GM23338 (cell line): ENCODE measurements around the gene DPY19L2. TPM values are rescaled to one million over a fixed set of nuclear protein-coding genes. Genes with fewer than 3 reads are reported as not detected.
"Not testable (repeated sequence)": the region's sequence is repeated elsewhere in the genome, so short reads cannot be mapped to it uniquely, and the experiment has no call there.

ENCODE experiments used
- ATAC-seq: fragments of 200-7000 bp; cut with Tn5 transposase; 3 replicates; pipeline ENCODE4 v1.9.1; 2020
- DNase-seq: peaks from one replicate; pipeline ENCODE4 v3.0.0-alpha.2; 2015; ENCODE audit warnings: low spot score
- H2AFZ ChIP-seq: fragments of 200-600 bp; sonication (generic); 2 replicates; pipeline ENCODE4 v1.8.0; 2016; ENCODE audit warnings: antibody characterized with exemption, mild to moderate bottlenecking, moderate library complexity
- H3F3A ChIP-seq: fragments of 200-600 bp; sonication (generic); replicated peaks from 2 replicates; pipeline ENCODE4 v1.8.0; 2017; ENCODE audit warnings: antibody characterized with exemption, mixed run types, low read depth
- H3K27ac ChIP-seq: fragments of 200-600 bp; sonication (generic); 2 replicates; pipeline ENCODE4 v1.6.1; 2016; ENCODE audit warnings: low read depth
- H3K27me3 ChIP-seq: fragments of 200-600 bp; sonication (generic); 2 replicates; pipeline ENCODE4 v1.8.0; 2016; ENCODE audit warnings: mild to moderate bottlenecking, mixed run types, moderate library complexity; ENCODE audit not compliant: insufficient read depth
- H3K36me3 ChIP-seq: fragments of 200-600 bp; sonication (generic); 2 replicates; pipeline ENCODE4 v1.8.0; 2016; ENCODE audit warnings: mild to moderate bottlenecking; ENCODE audit not compliant: insufficient read depth
- H3K4me1 ChIP-seq: fragments of 200-600 bp; sonication (generic); 2 replicates; pipeline ENCODE4 v1.8.0; 2016; ENCODE audit warnings: mild to moderate bottlenecking, moderate library complexity; ENCODE audit not compliant: insufficient read depth
- H3K4me2 ChIP-seq: fragments of 200-600 bp; sonication (generic); 2 replicates; pipeline ENCODE4 v1.7.1; 2017; ENCODE audit warnings: mixed run types
- H3K4me3 ChIP-seq: fragments of 200-600 bp; sonication (generic); 2 replicates; pipeline ENCODE4 v1.6.1; 2016; ENCODE audit warnings: mixed run types
- H3K79me2 ChIP-seq: fragments of 200-600 bp; sonication (generic); replicated peaks from 2 replicates; pipeline ENCODE4 v1.8.0; 2017; ENCODE audit warnings: mild to moderate bottlenecking; ENCODE audit not compliant: insufficient read depth
- H3K9me2 ChIP-seq: fragments of 200-600 bp; sonication (generic); 2 replicates; pipeline ENCODE4 v1.8.0; 2017; ENCODE audit not compliant: insufficient read depth
- H4K20me1 ChIP-seq: fragments of 200-600 bp; sonication (generic); replicated peaks from 2 replicates; pipeline ENCODE4 v1.8.0; 2017; ENCODE audit warnings: mild to moderate bottlenecking; ENCODE audit not compliant: insufficient read depth
- H3K27ac Mint-ChIP-seq: 2 replicates; pipeline ENCODE4 v1.8.0; 2020; ENCODE audit warnings: inconsistent platforms, mild to moderate bottlenecking, moderate library complexity, mixed read lengths
- H3K27me3 Mint-ChIP-seq: 3 replicates; pipeline ENCODE4 v1.8.0; 2022; ENCODE audit warnings: low read depth, mild to moderate bottlenecking, moderate library complexity, mixed read lengths, inconsistent platforms; ENCODE audit not compliant: insufficient read depth, poor library complexity
- H3K36me3 Mint-ChIP-seq: 3 replicates; pipeline ENCODE4 v1.8.0; 2021; ENCODE audit warnings: low read depth, mild to moderate bottlenecking, inconsistent platforms, moderate library complexity, mixed read lengths
- H3K4me1 Mint-ChIP-seq: 3 replicates; pipeline ENCODE4 v1.8.0; 2020; ENCODE audit warnings: mild to moderate bottlenecking, inconsistent platforms, mixed read lengths
- H3K4me3 Mint-ChIP-seq: 3 replicates; pipeline ENCODE4 v1.8.0; 2021; ENCODE audit warnings: moderate library complexity, mild to moderate bottlenecking, inconsistent platforms, mixed read lengths
- H3K9me3 Mint-ChIP-seq: 3 replicates; pipeline ENCODE4 v1.8.0; 2020; ENCODE audit warnings: moderate library complexity, mild to moderate bottlenecking, inconsistent platforms, mixed read lengths
- polyA plus RNA-seq: library from polyadenylated mRNA; unstranded; fragments of >200 nt; fragmentation: Nextera tagmentation; extraction: Ambion mirVana; gene quantifications from 2 replicates; pipeline ENCODE4 v1.2.1, GENCODE V29; 2016
- total RNA-seq: library from RNA; depleted of rRNA; stranded (reverse); fragments of >200 nt; shearing (Covaris generic); gene quantifications from 2 replicates; pipeline ENCODE4 v1.2.3, GENCODE V29; 2014

The DPY19L2 gene
- total and polyA plus RNA-seq, 2 experiments from 2014 or later = 4.3 to 8.0 TPM

DNA sequence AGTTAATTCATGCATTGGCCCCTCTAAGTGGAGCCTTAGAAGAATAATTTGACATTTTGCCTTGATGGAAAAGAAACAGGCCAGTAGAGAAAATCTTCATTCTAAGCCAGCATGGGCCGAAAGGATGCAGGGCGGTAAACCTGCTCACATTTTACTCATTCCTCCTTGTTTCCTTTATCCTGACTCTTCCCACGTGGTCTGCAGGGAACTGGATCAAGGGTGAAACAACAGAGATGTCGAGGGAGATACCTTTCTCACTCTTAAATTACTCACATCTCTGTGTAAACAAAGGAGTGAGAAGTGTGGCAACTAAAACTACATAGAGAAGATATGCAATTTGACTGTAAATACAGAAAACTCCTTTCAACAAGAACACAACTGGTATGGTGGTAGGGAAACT, 73.5 kb downstream of the DPY19L2 start:
- H2AFZ ChIP-seq = peak overlapping the region; percentile 6; the same call in 1 of the 2 replicates
- not testable (repeated sequence) for H3K4me1 ChIP-seq, H3K36me3 Mint-ChIP-seq, H3K9me3 Mint-ChIP-seq, H3K4me3 ChIP-seq, H3K36me3 ChIP-seq, H3K4me2 ChIP-seq, H3K27me3 Mint-ChIP-seq, H3K27ac ChIP-seq, H3K4me1 Mint-ChIP-seq, H3K27me3 ChIP-seq, H4K20me1 ChIP-seq, H3K27ac Mint-ChIP-seq, H3F3A ChIP-seq, H3K9me2 ChIP-seq, H3K79me2 ChIP-seq, H3K4me3 Mint-ChIP-seq
- DNase-seq = peak; percentile 13
- ATAC-seq = peak; percentile 44; the same call in 2 of the 3 replicates

- H3K4me3 ChIP-seq, H3K4me1 Mint-ChIP-seq, H3K4me3 Mint-ChIP-seq, ATAC-seq, H3K79me2 ChIP-seq, H3K27ac ChIP-seq, H3K36me3 ChIP-seq, H2AFZ ChIP-seq, DNase-seq, H3K9me3 Mint-ChIP-seq, H3K27ac Mint-ChIP-seq, H3K36me3 Mint-ChIP-seq, H4K20me1 ChIP-seq, H3K27me3 Mint-ChIP-seq, H3F3A ChIP-seq, H3K4me2 ChIP-seq, H3K27me3 ChIP-seq, H3K4me1 ChIP-seq, H3K9me2 ChIP-seq: not testable (repeated sequence)
These were observed 83.9 kb downstream of the DPY19L2 start for GRCh38 chr12:63584426-63584825.

DNA sequence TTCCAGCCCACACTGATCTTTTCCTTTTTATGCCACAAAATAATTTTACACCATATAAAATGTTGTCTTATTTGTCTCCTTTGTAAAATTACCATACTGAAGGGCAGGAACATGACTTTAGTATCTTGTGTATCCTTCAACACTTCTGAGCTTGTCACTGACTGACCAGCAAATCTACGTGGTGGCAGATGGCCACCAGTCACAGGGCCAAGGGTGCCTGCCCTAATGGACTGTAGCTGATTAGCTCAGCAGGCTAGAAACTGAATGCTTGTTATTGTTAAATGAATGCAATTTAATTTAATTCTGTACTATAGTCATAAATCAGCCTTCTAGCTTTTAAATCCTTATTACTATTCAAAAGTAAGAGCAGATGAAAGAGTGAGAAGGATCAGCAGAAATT, 85.0 kb downstream of the DPY19L2 start:
- H2AFZ ChIP-seq, H3K36me3 ChIP-seq, H3K4me3 Mint-ChIP-seq, ATAC-seq, H3K9me3 Mint-ChIP-seq, H3K4me1 ChIP-seq, H3K27ac ChIP-seq, H3K27me3 Mint-ChIP-seq, H3K9me2 ChIP-seq, H3K36me3 Mint-ChIP-seq, H3F3A ChIP-seq, H4K20me1 ChIP-seq, H3K4me2 ChIP-seq, H3K27ac Mint-ChIP-seq, H3K27me3 ChIP-seq, H3K4me1 Mint-ChIP-seq, H3K79me2 ChIP-seq, H3K4me3 ChIP-seq, DNase-seq: not testable (repeated sequence)

- ATAC-seq, H3K9me3 Mint-ChIP-seq, H3K27me3 ChIP-seq, H4K20me1 ChIP-seq, H3K4me1 Mint-ChIP-seq, H3K4me1 ChIP-seq, H2AFZ ChIP-seq, H3K27ac Mint-ChIP-seq, H3K27ac ChIP-seq, H3K27me3 Mint-ChIP-seq, H3K9me2 ChIP-seq, H3K36me3 ChIP-seq, H3K4me2 ChIP-seq, H3F3A ChIP-seq, DNase-seq, H3K4me3 Mint-ChIP-seq, H3K4me3 ChIP-seq, H3K36me3 Mint-ChIP-seq, H3K79me2 ChIP-seq: not testable (repeated sequence)
These were observed 90.7 kb downstream of the DPY19L2 start for GRCh38 chr12:63577631-63578030.

GRCh38 chr12:63572038-63572437, 96.3 kb downstream of the DPY19L2 start:
- H3F3A ChIP-seq, H3K27ac Mint-ChIP-seq, H3K4me3 Mint-ChIP-seq, H3K79me2 ChIP-seq, H3K27ac ChIP-seq, H2AFZ ChIP-seq, H3K4me2 ChIP-seq, DNase-seq, H3K9me3 Mint-ChIP-seq, H3K27me3 ChIP-seq, H3K36me3 Mint-ChIP-seq, ATAC-seq, H4K20me1 ChIP-seq, H3K4me1 Mint-ChIP-seq, H3K27me3 Mint-ChIP-seq, H3K36me3 ChIP-seq, H3K4me1 ChIP-seq, H3K4me3 ChIP-seq, H3K9me2 ChIP-seq: not testable (repeated sequence)

- H3K36me3 ChIP-seq, H3K27ac Mint-ChIP-seq, H3K4me3 Mint-ChIP-seq, H3K4me1 Mint-ChIP-seq, H3K27me3 ChIP-seq, H2AFZ ChIP-seq, DNase-seq, H3K36me3 Mint-ChIP-seq, H3K4me3 ChIP-seq, H4K20me1 ChIP-seq, H3K4me2 ChIP-seq, H3F3A ChIP-seq, ATAC-seq, H3K4me1 ChIP-seq, H3K27ac ChIP-seq, H3K79me2 ChIP-seq, H3K27me3 Mint-ChIP-seq, H3K9me3 Mint-ChIP-seq, H3K9me2 ChIP-seq: not testable (repeated sequence)
These were observed 109.8 kb downstream of the DPY19L2 start for GRCh38 chr12:63558445-63558844.

DNA sequence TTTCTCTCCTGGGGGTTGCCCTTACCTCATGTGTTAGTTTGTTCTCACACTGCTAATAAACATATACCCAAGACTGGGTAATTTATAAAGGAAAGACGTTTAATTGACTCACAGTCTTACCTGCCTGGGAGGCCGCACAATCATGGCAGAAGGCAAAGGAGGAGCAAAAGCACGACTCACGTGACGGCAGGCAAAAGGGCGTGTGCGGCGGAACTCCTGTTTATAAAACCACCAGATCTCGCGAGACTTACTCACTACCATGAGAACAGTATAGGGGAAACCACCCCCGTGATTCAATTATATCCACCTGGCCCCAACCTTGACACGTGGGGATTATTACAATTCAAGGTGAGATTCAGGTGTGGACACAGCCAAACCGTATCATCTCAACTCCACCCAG, 116.9 kb downstream of the DPY19L2 start:
- ATAC-seq = not testable (repeated sequence)

More for the DNA sequence above, 116.9 kb downstream of the DPY19L2 start:
- not testable (repeated sequence) for H3K27ac Mint-ChIP-seq, H3K36me3 ChIP-seq, DNase-seq, H4K20me1 ChIP-seq, H3K4me3 Mint-ChIP-seq, H2AFZ ChIP-seq, H3K36me3 Mint-ChIP-seq, H3K4me1 ChIP-seq, H3K9me2 ChIP-seq, H3K79me2 ChIP-seq, H3K27me3 ChIP-seq, H3K9me3 Mint-ChIP-seq, H3F3A ChIP-seq, H3K4me3 ChIP-seq, H3K27me3 Mint-ChIP-seq, H3K27ac ChIP-seq, H3K4me2 ChIP-seq, H3K4me1 Mint-ChIP-seq
